Activated CD4-positive, alpha-beta T cell treated with anti-CD3 and anti-CD28 coated beads, Interleukin-2, amount 50 U/mL, for 16 hours (primary cell): ENCODE data around the gene LETM1.
A peak's percentile ranks its signal among the peaks of the same experiment; 100 is the strongest.

Experiments
- DNase-seq: peaks from one replicate; pipeline ENCODE4 v3.0.0-alpha.2; 2020

Gene LETM1

DNA sequence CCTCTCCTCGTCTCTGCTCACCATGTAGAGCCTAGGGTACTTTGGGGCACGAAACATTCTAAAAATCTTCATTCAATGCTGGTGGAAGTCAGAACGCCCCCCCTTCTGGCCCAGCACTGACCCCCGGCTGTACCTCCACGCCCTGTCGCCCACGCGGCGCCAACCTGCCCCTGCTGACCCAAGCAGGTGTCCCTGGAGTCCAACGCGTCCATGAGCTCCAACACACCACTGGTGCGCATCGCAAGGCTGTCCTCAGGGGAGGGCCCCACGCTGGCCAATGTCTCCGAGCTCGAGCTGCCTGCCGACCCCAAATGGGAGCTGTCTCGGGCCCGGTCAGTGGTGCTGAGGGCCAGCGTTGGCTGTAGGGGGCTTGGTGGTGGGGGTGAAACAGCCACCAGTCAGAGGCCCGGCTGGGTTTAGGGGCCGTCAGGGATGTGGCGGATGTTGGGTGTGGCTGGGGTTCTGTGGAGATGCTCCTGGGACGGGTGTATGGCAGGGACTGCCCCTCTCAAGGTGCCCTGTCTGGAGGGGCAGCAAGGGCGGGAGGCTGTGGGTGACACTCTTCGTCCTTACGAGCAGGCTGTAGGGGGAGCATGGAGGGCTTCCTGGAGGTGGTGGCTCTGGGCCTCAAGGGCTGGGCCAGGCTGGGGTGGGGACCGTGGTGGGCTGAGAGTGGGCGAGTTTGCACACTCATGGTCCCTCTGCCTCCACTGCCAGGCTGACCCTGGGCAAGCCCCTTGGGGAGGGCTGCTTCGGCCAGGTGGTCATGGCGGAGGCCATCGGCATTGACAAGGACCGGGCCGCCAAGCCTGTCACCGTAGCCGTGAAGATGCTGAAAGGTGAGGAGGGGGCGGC, 51.1 kb downstream of the LETM1 start:
- DNase-seq, result no peak

DNA sequence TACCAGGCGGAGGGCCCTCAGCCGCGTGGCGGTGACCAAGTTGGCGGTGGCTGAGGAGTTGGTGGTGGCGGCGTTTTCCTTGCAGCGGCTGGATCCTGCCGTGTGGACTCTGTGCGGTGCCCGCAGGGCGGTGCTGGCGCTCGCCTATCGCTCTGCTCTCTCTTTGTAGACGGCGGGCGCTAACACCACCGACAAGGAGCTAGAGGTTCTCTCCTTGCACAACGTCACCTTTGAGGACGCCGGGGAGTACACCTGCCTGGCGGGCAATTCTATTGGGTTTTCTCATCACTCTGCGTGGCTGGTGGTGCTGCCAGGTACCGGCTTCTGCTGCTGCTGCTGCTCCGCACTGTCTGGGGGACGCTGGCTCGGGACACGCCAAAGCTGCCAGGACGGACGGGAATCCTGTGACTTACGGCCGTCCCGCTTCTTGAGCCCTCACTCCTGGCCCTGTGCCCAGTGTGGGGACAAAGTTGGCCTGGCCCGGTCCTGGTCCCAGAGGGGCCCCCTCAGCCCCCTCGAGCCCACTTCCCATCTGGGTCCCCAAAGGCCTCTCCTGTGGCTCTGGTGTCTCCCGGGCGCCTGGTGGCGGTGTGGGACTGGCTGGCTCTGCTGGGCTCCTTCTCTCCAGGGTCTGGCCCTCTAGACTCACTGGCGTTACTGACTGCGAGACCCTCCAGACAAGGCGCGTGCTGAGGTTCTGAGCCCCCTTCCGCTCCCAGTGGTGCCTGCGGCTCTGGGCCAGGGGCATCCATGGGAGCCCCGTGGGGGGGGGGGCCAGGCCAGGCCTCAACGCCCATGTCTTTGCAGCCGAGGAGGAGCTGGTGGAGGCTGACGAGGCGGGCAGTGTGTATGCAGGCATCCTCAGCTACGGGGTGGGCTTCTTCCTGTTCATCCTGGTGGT, 52.2 kb downstream of the LETM1 start:
- DNase-seq, result no peak

GRCh38 chr4:1802720-1803522, 53.0 kb downstream of the LETM1 start:
- DNase-seq, result no peak

DNA sequence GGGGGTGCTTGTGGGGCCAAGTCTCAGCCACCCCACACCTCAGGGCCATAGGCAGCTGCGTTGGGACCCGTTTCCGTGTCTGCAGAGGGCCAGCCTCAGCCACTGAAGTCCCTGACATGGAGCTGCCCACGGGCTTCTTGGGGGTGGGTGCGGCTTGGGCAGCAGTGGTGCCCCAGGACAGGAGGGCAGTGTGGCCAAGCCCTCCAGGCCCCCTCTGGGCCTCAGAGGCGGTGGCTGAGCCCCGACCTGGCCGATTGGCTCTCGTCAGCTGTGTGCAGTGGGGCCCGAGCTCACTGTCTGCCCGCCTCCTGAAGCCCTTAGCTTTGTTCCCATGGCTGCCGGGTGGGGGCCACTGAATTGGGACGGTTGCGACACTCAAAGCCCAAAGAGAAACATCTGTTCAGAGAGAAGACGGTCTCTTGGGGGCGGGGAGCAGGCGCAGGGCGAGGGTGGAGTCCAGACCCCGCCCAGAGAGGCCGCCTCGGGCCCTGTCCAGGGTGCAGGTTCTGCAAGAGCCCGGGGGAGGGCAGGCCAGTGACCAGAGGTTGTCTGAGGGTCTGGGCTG, 53.7 kb downstream of the LETM1 start:
- DNase-seq, result no peak

GRCh38 chr4:1801286-1801958, 54.5 kb downstream of the LETM1 start:
- no peak for DNase-seq

GRCh38 chr4:1800805-1801204, 55.2 kb downstream of the LETM1 start:
- DNase-seq, result no peak

DNA sequence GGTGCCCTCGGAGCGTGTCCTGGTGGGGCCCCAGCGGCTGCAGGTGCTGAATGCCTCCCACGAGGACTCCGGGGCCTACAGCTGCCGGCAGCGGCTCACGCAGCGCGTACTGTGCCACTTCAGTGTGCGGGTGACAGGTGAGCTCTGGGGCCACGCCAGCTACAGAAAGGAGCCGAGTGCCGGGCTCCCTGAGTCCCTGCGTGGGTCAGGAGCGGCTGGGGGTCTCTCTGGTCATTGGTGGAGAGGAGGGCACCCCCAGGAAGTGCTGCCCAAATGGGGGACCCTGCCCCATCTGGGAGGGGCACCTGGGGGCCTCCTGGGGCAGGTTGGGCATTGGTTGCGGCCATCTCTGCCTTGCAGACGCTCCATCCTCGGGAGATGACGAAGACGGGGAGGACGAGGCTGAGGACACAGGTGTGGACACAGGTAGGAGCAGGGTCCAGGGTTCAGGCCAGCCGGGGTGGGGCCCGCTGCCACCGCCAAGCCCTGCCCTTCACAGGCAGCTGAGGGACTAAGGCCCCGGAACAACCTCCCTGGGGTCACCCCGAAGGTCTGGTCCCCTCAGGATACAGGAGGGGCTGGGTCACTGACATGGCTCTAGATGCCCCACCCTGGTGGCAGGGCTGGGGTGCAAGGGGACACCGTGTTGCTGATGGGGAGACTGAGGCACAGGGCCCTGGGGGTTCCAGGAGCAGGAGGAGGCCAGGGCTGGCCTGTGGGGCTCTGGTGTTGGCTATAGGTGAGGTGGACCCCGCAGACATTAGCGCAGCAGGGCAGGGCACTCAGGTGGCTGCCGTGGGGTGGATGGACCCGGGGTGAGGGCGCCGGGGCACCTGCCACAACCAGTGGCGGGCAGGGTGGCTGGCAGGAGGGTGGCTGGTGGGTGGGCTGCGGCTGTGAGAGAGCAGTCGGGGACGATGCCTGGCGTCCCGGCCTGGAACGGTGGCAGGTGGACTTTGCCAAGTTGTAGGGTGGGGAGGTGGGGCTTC, 56.3 kb downstream of the LETM1 start:
- DNase-seq, result no peak

DNA sequence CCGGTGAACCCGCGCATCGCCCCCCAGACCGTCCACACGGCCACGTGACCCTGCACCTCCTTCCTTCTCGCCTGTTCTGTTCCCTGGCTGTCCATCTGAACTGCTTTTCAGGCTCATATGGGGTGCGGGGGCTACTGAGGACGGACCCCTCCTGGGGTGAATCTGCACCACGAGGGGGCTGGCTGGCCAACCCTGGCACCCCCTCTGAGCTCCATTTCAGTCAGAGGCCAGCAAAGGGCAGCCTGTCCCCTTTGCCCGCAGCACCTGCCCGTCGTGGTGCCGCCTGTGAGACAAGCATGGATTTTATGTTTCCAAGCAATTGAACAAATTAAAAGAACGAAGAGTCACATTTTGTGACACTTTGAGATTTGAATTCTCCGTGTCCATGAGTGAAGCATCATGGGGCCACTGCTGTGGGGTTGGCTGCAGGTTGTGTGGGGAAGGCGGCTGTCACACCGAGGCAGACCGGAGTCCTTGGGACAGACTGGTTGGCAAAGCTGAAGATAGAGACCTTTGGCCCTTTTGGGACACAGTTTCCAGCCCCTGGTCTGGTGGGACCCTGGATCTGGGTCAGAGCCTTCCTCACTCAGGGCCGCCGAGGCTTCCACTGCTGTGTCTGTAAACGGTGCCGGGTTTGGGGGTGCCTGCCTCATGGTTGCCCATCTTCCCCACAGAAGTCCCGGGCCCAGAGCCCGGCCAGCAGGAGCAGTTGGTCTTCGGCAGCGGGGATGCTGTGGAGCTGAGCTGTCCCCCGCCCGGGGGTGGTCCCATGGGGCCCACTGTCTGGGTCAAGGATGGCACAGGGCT, 57.2 kb downstream of the LETM1 start:
- DNase-seq, result no peak

GRCh38 chr4:1797861-1798579, 57.9 kb downstream of the LETM1 start:
- DNase-seq, result no peak

DNA sequence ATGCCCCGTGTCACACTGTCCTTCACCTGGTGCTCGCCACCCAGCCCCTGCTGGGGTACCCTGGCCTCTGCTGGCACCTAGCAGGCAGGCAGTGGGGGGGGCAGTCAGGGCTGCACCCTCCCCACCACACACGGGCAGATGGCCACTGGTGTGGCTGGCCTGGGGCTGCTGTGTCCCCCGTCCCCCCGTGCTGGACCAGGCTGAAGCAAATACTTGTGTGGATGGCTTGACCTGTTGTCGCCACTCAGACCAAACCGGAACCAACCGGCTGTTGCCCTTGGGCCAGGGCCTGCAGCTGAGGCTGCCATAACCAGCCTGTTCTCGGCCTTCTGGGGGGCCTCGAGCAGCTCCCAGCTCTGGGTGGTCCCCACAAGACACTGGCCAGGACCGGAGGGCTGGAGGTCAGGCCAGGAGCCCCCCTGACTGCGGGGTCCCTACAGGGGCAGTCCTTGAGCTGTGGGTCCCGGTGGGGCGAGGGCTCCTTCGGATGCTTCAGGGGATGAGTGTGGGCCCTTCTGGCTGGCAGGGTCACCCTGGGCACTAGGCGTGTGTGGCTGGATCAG, 58.6 kb downstream of the LETM1 start:
- DNase-seq, result no peak

DNA sequence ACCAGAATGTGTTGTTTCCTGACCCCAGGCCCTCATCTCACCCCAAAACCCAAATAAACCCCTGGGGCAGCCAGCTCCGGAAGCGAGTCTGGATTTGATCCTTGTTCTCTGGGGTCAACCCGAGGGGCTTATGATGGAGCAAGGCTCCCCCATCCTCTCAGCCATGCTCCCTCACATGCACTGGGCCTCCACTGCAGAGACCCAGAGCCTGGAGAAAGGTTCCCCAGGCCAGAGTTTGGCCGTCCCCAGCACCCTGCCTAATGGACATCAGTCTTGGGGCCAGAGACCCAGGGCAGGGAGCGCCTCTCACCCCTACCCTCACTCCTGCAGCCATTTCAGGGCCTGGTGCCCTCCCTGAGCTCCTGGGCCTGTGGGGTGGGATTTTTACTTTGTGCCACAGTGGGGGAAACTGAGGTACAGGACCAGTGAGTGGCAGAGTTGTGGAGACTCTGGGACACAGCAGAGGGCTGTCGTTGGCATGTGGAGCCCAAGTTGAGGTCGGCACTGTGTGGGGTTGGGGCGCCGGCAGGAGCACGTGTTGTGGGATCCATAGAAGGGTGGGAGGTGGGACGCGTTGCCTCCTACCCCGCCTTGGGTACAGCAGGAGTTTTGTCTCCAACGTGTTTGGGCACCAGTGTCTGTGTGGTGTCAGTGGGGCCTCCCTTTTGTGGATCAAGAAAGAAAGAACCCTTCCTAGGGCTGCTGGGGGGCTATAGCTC, 59.3 kb downstream of the LETM1 start:
- no peak for DNase-seq

GRCh38 chr4:1795299-1796195, 60.4 kb downstream of the LETM1 start:
- no peak for DNase-seq

DNA sequence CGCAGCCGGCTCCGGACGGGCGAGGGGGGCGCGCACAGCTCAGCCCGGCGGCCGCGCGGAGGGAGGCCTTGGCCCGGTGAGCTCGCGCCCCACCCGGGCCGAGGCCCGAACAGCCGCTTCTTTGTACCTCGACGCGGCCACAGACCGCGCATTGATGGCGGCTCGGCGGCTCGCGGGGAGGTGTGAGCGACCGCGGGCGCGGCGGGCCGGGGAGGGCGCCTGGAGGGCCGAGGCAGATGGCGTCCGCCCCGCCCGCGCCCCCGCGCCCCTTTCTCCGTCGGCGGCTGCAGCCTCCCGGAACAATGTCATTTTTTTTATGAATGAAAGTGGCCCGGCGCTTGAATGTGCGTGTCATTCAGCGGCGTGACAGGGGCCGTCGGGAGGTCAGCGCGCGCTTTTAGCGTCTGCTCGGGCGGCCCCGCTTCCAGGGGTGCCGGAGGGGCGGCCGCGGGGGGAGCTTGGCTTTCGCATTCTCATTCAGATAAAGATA, 61.1 kb downstream of the LETM1 start:
- no peak for DNase-seq

DNA sequence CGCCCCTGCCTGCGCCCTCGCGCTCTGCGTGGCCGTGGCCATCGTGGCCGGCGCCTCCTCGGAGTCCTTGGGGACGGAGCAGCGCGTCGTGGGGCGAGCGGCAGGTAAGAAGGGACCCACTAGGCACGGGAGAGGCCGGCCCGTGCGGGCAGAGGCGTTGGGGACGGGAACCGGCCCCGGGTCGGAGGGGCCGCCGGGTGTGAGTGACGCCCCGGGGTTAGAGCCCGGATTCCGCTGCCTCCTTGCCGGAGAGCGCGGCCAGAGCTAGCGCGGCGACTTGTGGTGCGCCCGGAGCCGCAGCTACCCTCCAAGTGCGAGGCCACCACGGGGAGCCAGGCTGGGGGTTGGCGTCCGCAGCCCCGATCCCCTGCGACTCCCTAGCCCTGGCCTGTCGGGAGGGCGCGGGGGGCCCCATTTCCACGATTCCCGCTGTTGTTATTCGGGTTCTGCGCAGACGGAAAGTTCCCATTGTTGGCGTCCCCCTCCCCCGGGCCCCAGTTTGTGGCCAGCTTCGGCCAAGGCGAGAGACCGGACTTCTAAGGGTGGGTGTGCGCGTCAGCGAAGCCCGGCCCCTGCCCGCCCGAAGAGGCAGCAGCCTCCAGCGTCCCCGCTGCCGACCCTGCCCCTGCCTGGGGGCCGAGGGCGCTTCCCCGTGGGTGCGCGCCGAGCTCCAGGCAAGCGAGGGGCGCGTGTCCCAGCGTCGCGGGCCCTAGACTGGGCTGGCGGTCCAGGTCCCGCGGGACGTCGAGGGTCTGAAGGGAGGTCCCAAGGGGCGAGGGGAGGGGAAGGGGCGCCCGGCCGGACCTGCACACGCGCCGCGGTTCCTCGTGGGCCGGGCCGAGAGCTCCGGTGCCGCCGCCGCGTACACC, 61.8 kb downstream of the LETM1 start:
- no peak for DNase-seq

GRCh38 chr4:1793496-1793840, 62.5 kb downstream of the LETM1 start:
- peak; percentile 27 for DNase-seq
